ENCODE measurements around the gene SCRT2.
"Not testable (repeated sequence)": the region's sequence is repeated elsewhere in the genome, so short reads cannot be mapped to it uniquely, and the experiment has no call there.

Gene SCRT2

DNA sequence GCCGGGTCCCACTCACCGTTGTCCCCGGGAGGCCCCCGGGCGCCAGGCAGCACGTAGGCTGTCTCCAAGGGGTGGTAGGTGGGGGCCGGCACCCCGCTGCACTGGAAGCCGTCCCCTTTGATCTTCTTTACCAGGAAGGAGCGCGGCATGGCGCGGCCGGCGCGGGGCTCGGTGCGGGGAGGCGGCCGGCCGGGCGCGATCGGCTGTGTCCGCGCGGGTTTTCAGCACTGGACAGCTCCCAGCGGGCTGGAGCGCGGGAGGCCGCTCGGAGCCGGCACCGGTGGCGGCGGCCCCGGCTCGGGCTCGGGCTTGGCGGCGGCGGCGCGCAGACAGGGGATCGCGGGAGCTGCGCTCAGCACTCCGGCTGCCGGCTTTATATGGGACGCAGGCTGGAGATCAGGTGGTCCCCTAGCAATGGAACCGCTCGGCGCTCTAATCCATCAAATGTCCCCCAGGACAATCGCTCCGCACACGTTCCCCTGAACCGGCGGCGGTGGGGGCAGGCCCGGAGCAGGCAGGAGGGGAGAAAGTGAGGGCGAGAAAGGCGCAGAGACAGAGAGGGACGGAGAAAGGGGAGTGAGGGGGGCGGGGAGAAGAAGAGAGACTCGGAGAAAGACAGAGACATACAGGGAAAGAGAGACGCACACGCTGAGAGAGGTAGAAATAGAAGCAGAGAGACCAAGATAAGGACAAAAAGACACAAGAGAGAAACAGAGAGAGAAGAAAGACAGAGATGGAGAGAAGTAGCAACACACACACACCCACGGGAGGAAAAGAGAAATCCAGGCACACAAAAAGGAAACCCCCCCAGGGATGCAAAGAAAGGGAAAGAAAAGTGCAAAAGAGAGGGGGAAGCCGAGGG is at the start of gene SCRT2:
TSS of gene SCRT2 (minus strand) at position 350 of the 862 bp plus-strand sequence. CDS start at position 149, 201 bp downstream.
- no peak for DNase-seq

DNA sequence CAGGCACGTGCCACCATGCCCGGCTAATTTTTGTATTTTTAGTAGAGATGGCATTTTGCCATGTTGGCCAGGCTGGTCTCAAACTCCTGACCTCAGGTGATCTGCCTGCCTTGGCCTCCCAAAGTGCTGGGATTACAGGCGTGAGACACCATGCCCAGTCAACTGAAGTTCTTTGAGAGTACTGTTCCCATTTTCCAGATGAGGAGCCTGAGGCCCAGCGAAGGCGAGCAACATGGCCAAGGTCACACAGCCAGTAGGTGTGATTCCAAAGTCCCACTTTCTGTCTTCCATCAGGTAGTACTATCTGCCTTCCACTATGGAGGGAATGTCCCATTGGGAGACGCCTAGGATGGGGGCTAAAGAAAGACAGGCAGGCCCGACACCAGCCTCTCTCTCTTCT is 49.2 kb upstream of the SCRT2 start:
- not testable (repeated sequence) for DNase-seq

GRCh38 chr20:723756-724155 is 48.2 kb upstream of the SCRT2 start:
- DNase-seq = no peak

DNA sequence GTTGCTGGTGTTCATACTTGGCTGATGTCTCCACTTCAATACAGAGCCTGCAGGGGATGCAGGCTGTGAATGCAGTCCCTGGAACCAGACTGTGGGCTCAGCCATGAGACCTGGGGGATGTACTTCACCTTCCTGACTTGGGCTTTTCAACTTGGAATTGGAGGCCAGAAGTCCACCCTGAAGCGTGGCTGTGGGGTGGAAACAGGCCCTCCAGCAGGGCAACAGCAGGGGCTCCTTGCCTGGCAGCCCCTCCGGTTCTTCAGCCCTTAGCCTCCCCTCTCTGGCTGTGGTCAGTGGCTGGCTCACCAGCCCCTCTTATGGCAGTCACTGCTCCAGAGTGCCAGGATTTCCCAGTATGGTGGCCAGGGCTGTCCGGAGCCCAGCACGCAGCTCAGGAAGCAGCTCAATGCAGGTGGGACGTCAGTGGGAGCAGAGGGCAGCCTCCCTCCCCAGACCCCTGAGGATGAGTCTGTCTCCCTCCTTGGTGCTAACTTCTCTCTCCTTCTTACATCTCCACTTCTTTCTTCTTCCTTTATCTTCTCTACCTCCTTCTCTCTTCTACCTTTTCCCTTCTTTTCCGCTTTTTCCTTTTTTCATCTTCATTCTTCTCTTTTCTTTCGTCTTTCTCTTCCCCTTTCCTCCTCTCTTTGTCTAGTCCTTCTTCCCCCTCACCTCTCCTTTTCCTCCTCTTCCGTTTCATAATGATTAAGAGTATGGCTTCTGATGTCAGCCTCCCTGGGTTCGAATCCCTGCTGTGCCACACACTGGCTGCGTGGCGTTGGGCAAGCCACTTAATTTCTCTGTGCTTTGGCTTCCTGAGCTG is 47.4 kb upstream of the SCRT2 start:
- DNase-seq = no peak

- DNase-seq = no peak
Measured at GRCh38 chr20:721876-722275, 46.3 kb upstream of the SCRT2 start.

DNA sequence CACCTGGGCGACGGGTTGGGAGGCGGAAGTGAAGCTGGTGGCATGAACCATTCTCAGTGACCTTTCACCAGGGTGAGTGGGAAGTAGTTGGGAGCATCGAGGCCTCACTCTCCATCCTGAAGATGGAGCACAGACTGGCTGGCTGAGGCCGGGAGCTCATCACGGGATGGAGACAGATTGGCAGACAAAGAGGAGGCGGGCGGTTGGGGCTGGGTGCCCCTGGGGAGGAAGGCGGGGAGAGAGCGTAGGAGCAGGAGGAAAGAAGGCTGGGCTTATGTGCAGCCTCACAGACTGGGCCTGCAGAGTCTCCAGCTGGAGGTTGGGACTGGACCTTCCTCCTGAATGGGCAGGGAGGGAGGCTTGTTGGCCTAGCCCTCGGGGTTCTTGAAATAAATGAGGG is 44.2 kb upstream of the SCRT2 start:
- no peak for DNase-seq

GRCh38 chr20:719068-719467 is 43.5 kb upstream of the SCRT2 start:
- DNase-seq = no peak

DNA sequence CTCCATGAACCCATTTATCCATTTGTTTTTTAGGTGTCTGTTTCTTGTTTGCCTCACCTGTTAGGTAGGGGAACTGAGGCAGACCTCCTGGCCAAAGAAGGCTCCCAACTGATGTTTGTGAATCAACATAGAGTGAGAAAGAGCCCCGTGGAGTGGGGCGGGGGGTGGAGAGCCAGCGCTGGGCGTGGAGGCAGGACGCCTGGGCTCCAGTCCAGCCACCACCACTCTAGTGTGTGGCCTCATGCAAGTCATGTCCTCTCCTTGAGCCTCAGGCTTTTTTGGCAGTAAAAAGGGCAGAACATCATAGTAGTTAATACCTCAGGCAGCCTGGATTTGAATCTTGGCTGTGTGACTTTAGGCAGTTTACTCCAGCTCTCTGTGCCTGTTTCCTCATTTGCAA is 42.2 kb upstream of the SCRT2 start:
- DNase-seq = no peak

- no peak for DNase-seq
Measured at GRCh38 chr20:717271-717670, 41.7 kb upstream of the SCRT2 start.

GRCh38 chr20:714453-714852 is 38.9 kb upstream of the SCRT2 start:
- DNase-seq = no peak

- DNase-seq = no peak
Measured at GRCh38 chr20:711576-711975, 36.0 kb upstream of the SCRT2 start.

DNA sequence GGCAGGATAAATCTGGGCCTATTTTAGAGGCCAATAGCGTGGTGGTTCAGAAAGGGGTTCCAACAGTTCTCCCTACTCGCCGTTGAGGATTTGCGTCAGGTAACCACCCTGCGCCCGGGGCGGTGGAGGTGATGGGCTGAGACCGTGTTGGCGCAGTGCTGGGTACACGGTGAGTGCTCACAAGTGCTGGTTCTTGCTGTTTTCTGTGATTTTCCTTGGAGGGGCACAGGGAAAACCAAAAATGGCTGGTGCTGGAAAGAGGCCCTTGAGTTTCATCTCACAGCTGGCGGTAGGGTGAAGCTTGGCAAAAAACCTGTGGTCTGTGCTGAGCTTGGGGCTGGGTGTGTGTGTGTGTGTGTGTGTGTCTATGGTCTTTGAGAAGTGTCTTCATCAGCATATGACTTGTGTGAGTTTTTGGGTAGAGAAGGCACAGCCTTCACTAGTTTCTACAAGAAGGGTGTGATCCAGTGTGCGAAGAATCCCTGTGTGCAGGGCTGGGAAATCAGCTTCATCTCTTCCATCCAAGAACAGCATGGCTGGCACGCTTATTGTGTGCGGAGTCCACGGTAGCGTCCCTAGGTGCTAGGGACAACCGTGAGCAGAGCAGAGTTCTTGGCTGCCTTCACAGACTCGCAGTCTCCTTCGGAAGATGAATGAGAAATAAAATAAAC is 35.3 kb upstream of the SCRT2 start:
- DNase-seq = no peak

- no peak for DNase-seq
Measured at GRCh38 chr20:709991-710779, 34.6 kb upstream of the SCRT2 start.

- DNase-seq = no peak
Measured at GRCh38 chr20:709423-709822, 33.8 kb upstream of the SCRT2 start.

GRCh38 chr20:708956-709355 is 33.4 kb upstream of the SCRT2 start:
- DNase-seq = no peak

DNA sequence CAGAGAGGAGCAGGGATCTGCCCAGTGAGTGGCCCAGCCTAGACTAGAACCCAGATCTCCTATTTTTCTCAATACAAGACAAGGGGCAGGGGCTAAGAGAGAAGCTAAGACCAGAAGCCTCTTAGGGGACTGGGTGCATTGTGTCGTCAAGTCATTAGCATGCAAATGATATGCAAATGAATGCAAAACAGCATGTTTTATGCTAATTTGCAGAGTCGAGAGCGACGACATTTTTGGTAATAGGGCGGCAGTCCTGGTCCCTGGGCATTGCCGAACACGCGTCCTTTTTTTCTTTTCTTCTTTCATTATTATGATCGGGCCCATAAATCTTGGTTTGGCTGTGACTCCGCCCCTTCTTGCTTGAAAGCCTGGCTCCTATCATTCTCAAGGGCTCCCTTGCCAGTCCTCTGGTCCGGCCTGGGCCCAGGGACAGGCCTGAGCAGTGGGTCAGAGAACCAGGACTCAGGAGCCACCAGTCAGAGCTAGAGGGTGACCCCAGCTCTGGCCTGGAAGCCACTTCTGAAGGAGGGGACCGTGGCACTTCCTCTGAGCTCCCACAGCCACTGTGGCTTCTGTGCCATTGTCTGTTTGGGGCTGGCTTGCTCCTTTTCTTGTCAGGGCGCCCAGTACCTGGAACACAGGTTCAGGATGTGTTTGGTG is 32.0 kb upstream of the SCRT2 start:
- no peak for DNase-seq

- no peak for DNase-seq
Measured at GRCh38 chr20:706366-706885, 30.8 kb upstream of the SCRT2 start.

- DNase-seq = no peak
Measured at GRCh38 chr20:704726-705125, 29.1 kb upstream of the SCRT2 start.

DNA sequence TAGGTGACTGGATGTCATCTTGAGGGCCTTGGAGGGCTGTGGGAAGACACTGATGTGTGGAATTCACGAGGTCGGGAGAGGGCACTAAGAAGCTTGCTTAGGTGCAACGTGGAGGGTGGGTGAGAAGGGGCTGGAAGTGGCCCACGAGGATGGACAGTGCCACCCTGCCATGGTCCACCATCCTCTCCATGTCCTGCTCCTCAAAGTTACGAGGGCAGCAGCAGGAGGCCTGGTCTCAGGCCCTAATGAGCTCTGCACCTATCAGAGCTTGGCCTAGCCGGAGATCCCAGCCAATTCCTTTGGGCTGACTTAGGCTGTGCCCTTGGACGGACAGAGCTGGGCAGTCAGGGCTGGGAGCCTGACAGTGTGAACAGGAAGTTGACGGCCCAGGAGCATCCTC is 27.8 kb upstream of the SCRT2 start:
- DNase-seq = no peak

DNA sequence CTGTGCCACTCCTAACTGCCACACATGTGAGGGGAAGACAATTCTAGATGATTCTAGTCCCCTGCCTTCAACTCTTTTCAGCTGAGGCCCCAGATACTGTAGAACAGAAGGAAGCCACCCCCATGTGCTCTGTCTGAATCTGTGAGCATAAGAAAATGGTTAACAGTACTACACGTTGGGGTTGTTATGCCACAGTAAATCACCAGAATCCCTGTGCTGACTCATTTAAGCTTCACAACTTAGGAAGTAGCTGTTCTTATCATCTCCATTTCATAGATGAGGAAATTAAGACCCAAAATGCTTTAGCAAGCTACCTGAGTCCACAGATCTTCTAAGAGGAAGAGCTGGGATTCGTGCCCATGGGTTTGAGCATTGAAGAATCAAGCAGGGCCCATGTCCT is 27.4 kb upstream of the SCRT2 start:
- no peak for DNase-seq

DNA sequence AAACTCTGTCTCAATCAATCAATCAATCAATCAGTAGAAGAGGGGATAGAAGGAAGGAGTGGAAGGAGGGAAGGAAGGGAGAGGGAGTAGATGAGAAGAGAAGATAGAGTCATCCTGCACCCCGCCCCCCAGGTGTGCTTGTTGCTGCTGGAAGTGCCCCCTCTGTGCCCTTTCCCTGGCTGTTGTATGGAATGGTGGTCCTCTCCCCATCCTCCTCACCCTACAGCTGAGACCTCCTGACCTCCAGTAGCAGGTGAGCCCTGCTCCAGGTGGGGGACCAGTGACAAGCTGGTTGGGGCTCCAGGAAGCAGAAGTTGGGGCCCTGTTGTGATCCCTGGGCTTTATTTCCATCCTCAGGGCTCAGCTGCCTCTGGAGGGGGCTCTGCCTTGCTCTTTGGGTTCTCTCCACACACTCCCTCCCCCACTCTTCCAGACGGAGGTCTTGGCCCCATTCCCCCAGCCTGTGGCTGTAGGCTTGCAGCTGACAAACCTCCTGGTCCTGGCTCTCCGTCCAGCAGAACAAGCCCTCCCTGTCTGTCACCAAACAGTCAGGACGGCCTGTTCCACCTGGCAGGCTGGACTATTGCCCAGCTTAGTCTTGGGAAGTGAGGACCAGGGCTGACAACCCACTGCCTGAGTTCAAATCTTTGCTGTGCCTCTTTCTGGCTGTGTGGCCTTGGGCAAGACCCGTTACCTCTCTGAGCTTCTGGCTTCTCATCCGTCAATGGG is 26.0 kb upstream of the SCRT2 start:
- no peak for DNase-seq
